Neuronal stem cell (in vitro differentiated cells): Measurements from ENCODE around the gene PHACTR3.

Experiments used
- DNase-seq: peaks from one replicate; pipeline ENCODE4 v3.0.0-alpha.2; 2013; ENCODE audit warnings: low spot score
- H2AFZ ChIP-seq: one replicate; pipeline ENCODE4 v1.6.1; 2013; ENCODE audit warnings: mild to moderate bottlenecking, low read length, inconsistent platforms
- H2AK5ac ChIP-seq: 2 replicates; pipeline ENCODE4 v1.6.1; 2013; ENCODE audit warnings: low read depth, mild to moderate bottlenecking, inconsistent platforms, low read length, moderate library complexity, mixed read lengths
- H2BK120ac ChIP-seq: 2 replicates; pipeline ENCODE4 v1.6.1; 2013; ENCODE audit warnings: low read depth, mild to moderate bottlenecking, inconsistent platforms, low read length, moderate library complexity, mixed read lengths
- H2BK12ac ChIP-seq: one replicate; pipeline ENCODE4 v1.6.1; 2013; ENCODE audit warnings: low read length, inconsistent platforms
- H2BK15ac ChIP-seq: 2 replicates; pipeline ENCODE4 v1.6.1; 2013; ENCODE audit warnings: mild to moderate bottlenecking, low read length, inconsistent platforms, mixed read lengths
- H2BK5ac ChIP-seq: one replicate; pipeline ENCODE4 v1.6.1; 2013; ENCODE audit warnings: inconsistent platforms, mild to moderate bottlenecking, low read length, moderate library complexity
- H3K14ac ChIP-seq: one replicate; pipeline ENCODE4 v1.6.1; 2013; ENCODE audit warnings: low read length, inconsistent platforms
- H3K18ac ChIP-seq: 2 replicates; pipeline ENCODE4 v1.6.1; 2013; ENCODE audit warnings: low read length, inconsistent platforms
- H3K23ac ChIP-seq: 2 replicates; pipeline ENCODE4 v1.6.1; 2013; ENCODE audit warnings: low read depth, mild to moderate bottlenecking, mixed read lengths, low read length, inconsistent platforms; ENCODE audit not compliant: poor library complexity
- H3K27ac ChIP-seq: replicated peaks from 3 replicates; pipeline ENCODE4 v1.5.1; 2013; ENCODE audit warnings: low read length, inconsistent platforms
- H3K27me3 ChIP-seq, 3 experiments: 2 replicates each; pipeline ENCODE4 v1.6.1; 2013; ENCODE audit warnings: low read length in 3 of 3, mild to moderate bottlenecking in 2 of 3, inconsistent platforms in 1 of 3, low read depth in 1 of 3, mixed read lengths in 1 of 3, moderate library complexity in 1 of 3; ENCODE audit not compliant: control insufficient read depth in 3 of 3, insufficient read depth in 3 of 3
- H3K36me3 ChIP-seq, 2 donors: replicated peaks in 1 of 2; 2 replicates each; pipeline ENCODE4 v1.6.1; 2013; ENCODE audit warnings: low read length in 2 of 2; ENCODE audit not compliant: control insufficient read depth in 2 of 2, insufficient read depth in 2 of 2
- H3K4ac ChIP-seq: 2 replicates; pipeline ENCODE4 v1.6.1; 2013; ENCODE audit warnings: inconsistent platforms, mild to moderate bottlenecking, low read length, moderate library complexity
- H3K4me1 ChIP-seq, 2 donors: 1 replicate in 1 of 2; 2 replicates in 1 of 2; pipeline ENCODE4 v1.6.1; 2013; ENCODE audit warnings: low read length in 2 of 2, low read depth in 1 of 2; ENCODE audit not compliant: control insufficient read depth in 2 of 2, insufficient read depth in 1 of 2
- H3K4me2 ChIP-seq: one replicate; pipeline ENCODE4 v1.6.1; 2013; ENCODE audit warnings: mild to moderate bottlenecking, low read length, inconsistent platforms; ENCODE audit not compliant: insufficient read depth, poor library complexity, severe bottlenecking
- H3K4me3 ChIP-seq, 2 donors: 2 replicates each; pipeline ENCODE4 v1.5.1; 2013; ENCODE audit warnings: low read length in 2 of 2, mild to moderate bottlenecking in 2 of 2, inconsistent platforms in 1 of 2, moderate library complexity in 1 of 2
- H3K79me1 ChIP-seq: one replicate; pipeline ENCODE4 v1.6.1; 2013; ENCODE audit warnings: low read depth, mild to moderate bottlenecking, inconsistent platforms, low read length, moderate library complexity
- H3K9ac ChIP-seq: one replicate; pipeline ENCODE4 v1.6.1; 2013; ENCODE audit warnings: mild to moderate bottlenecking, low read depth, low read length, inconsistent platforms; ENCODE audit not compliant: poor library complexity
- H3K9me3 ChIP-seq, 2 donors: replicated peaks in 1 of 2; 2 replicates each; pipeline versions ENCODE3 to v1.6.1; 2013; ENCODE audit warnings: low read length in 2 of 2, mild to moderate bottlenecking in 2 of 2, inconsistent platforms in 1 of 2, low read depth in 1 of 2, mixed read lengths in 1 of 2, moderate library complexity in 1 of 2; ENCODE audit not compliant: control insufficient read depth in 2 of 2, insufficient read depth in 1 of 2
- H4K8ac ChIP-seq: one replicate; pipeline ENCODE4 v1.6.1; 2013; ENCODE audit warnings: low read depth, mild to moderate bottlenecking, inconsistent platforms, low read length, moderate library complexity
- H4K91ac ChIP-seq: one replicate; pipeline ENCODE4 v1.6.1; 2013; ENCODE audit warnings: low read length, low read depth, mild to moderate bottlenecking, inconsistent platforms; ENCODE audit not compliant: poor library complexity
- WGBS, 2 donors: extraction: QIAGEN DNeasy Blood & Tissue Kit; methylation state at CpG; one replicate each; pipeline ENCODE4 v1.1.7; 2013; ENCODE audit warnings: missing lambda C conversion rate in 2 of 2, mixed read lengths in 1 of 2; ENCODE audit not compliant: insufficient read length in 2 of 2, insufficient replicate concordance in 1 of 2; ENCODE audit errors: extremely low coverage in 2 of 2; 5-methylcytosine and 5-hydroxymethylcytosine counted together

Gene PHACTR3

GRCh38 chr20:59666586-59666985 is 62.2 kb downstream of the PHACTR3 start:
- H3K23ac ChIP-seq: no peak overlapping the region
- no peak overlapping the region for H2BK120ac ChIP-seq
- no peak overlapping the region for H3K14ac ChIP-seq
- H3K79me1 ChIP-seq: no peaks in the 10 kb centered on the region
- H3K9me3 ChIP-seq: peaks cover 0 to 30% of the 10 kb centered on the region in 2 donors
- H3K4me3 ChIP-seq: no peak overlapping the region
- H4K8ac ChIP-seq: no peak overlapping the region
- no peaks in the 10 kb centered on the region for H3K27me3 ChIP-seq
- no CpG with 5 or more reads among the region's 7 CpGs for WGBS, 2 donors
- H2BK12ac ChIP-seq: no peak overlapping the region
- no peak overlapping the region for H2BK5ac ChIP-seq
- no peak overlapping the region for H3K9ac ChIP-seq
- H3K4me2 ChIP-seq: no peak overlapping the region
- DNase-seq: no peak
- H2BK15ac ChIP-seq: no peak overlapping the region
- H4K91ac ChIP-seq: no peak overlapping the region
- H3K27ac ChIP-seq: no peak overlapping the region
- no peaks in the 10 kb centered on the region for H3K4me1 ChIP-seq
- no peaks in the 10 kb centered on the region for H3K36me3 ChIP-seq
- no peak overlapping the region for H3K18ac ChIP-seq
- no peak overlapping the region for H2AFZ ChIP-seq
- no peak overlapping the region for H2AK5ac ChIP-seq
- H3K4ac ChIP-seq: no peak overlapping the region

- no peak overlapping the region for H2BK5ac ChIP-seq
- no peak for DNase-seq
- no peaks in the 10 kb centered on the region for H3K27me3 ChIP-seq
- no peak overlapping the region for H4K91ac ChIP-seq
- H3K36me3 ChIP-seq: no peaks in the 10 kb centered on the region
- H2BK12ac ChIP-seq: no peak overlapping the region
- no peak overlapping the region for H3K4me3 ChIP-seq
- no peaks in the 10 kb centered on the region for H3K4me1 ChIP-seq
- H3K23ac ChIP-seq: no peak overlapping the region
- no peak overlapping the region for H3K27ac ChIP-seq
- H2BK15ac ChIP-seq: no peak overlapping the region
- no peak overlapping the region for H3K4ac ChIP-seq
- no peak overlapping the region for H4K8ac ChIP-seq
- no peak overlapping the region for H3K18ac ChIP-seq
- H3K9ac ChIP-seq: no peak overlapping the region
- no peak overlapping the region for H2AFZ ChIP-seq
- no peaks in the 10 kb centered on the region for H3K79me1 ChIP-seq
- no CpG with 5 or more reads among the region's 3 CpGs for WGBS, 2 donors
- H3K4me2 ChIP-seq: no peak overlapping the region
- H3K14ac ChIP-seq: no peak overlapping the region
- no peak overlapping the region for H2BK120ac ChIP-seq
- peaks cover 0 to 32% of the 10 kb centered on the region in 2 donors for H3K9me3 ChIP-seq
- no peak overlapping the region for H2AK5ac ChIP-seq
These were observed 62.8 kb downstream of the PHACTR3 start for GRCh38 chr20:59667131-59667530.

- H3K4me1 ChIP-seq: no peaks in the 10 kb centered on the region
- H3K23ac ChIP-seq: no peak overlapping the region
- no peaks in the 10 kb centered on the region for H3K36me3 ChIP-seq
- H2AK5ac ChIP-seq: no peak overlapping the region
- no peak overlapping the region for H4K91ac ChIP-seq
- no peak overlapping the region for H3K9ac ChIP-seq
- H3K27me3 ChIP-seq: no peaks in the 10 kb centered on the region
- peaks cover 0 to 38% of the 10 kb centered on the region in 2 donors for H3K9me3 ChIP-seq
- no peak overlapping the region for H2AFZ ChIP-seq
- no peak overlapping the region for H2BK120ac ChIP-seq
- no peak overlapping the region for H2BK5ac ChIP-seq
- H3K4me2 ChIP-seq: no peak overlapping the region
- H3K79me1 ChIP-seq: no peaks in the 10 kb centered on the region
- H3K14ac ChIP-seq: no peak overlapping the region
- H2BK15ac ChIP-seq: no peak overlapping the region
- H2BK12ac ChIP-seq: no peak overlapping the region
- H3K4ac ChIP-seq: no peak overlapping the region
- no peak for DNase-seq
- peak overlapping the region in 1 of 2 donors; percentile 12 for H3K4me3 ChIP-seq
- WGBS, 2 donors: no CpG with 5 or more reads among the region's 16 CpGs
- H3K27ac ChIP-seq: no peak overlapping the region
- H4K8ac ChIP-seq: no peak overlapping the region
- no peak overlapping the region for H3K18ac ChIP-seq
These were observed 63.7 kb downstream of the PHACTR3 start for GRCh38 chr20:59667981-59668515.

GRCh38 chr20:59668926-59669850 is 64.8 kb downstream of the PHACTR3 start:
- no peaks in the 10 kb centered on the region for H3K27me3 ChIP-seq
- no peak overlapping the region for H4K91ac ChIP-seq
- peaks cover 0 to 36% of the 10 kb centered on the region in 2 donors for H3K9me3 ChIP-seq
- no peak overlapping the region for H3K23ac ChIP-seq
- H3K4me2 ChIP-seq: no peak overlapping the region
- H2BK12ac ChIP-seq: no peak overlapping the region
- H3K79me1 ChIP-seq: no peaks in the 10 kb centered on the region
- H2BK5ac ChIP-seq: no peak overlapping the region
- H3K4me1 ChIP-seq: no peaks in the 10 kb centered on the region
- H2AK5ac ChIP-seq: no peak overlapping the region
- H3K18ac ChIP-seq: no peak overlapping the region
- H2BK15ac ChIP-seq: no peak overlapping the region
- H2BK120ac ChIP-seq: no peak overlapping the region
- H3K4ac ChIP-seq: no peak overlapping the region
- no peak overlapping the region for H4K8ac ChIP-seq
- no CpG with 5 or more reads among the region's 11 CpGs for WGBS, 2 donors
- H3K27ac ChIP-seq: no peak overlapping the region
- no peak overlapping the region for H2AFZ ChIP-seq
- no peak overlapping the region for H3K9ac ChIP-seq
- no peaks in the 10 kb centered on the region for H3K36me3 ChIP-seq
- H3K14ac ChIP-seq: no peak overlapping the region
- DNase-seq: no peak
- no peak overlapping the region for H3K4me3 ChIP-seq
